ENCODE results near the gene EPHB1. TPM values are rescaled to one million over a fixed set of nuclear protein-coding genes. Genes with fewer than 3 reads are reported as not detected.
"Not testable (repeated sequence)": the region's sequence is repeated elsewhere in the genome, so short reads cannot be mapped to it uniquely, and the experiment has no call there.

EPHB1 gene
- total and polyA plus RNA-seq, 9 donors, result 3.5 to 53.4 (median 34.4) TPM

DNA sequence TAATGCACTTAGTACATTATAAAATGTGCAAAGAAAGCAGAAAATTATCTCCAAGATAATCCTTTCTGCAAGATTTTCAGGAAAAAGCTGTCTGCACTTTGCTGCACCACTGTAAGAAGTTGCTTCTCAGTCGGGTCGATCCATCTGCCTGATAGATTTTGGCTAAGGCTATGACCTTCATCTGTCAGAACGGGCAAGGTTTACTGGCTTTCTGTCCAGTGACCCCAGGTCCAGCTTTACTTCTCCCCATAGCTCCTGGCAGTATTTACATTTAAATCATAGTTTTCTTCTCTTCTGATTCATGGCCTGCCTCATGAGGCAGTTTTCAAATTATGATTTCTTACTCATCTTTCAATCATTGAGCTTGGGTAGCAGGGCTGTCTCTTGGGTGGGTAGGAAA lies 422.7 kb downstream of the EPHB1 start:
- Histone ChIP-seq H3K4me3 (ENCODE audit: low read length) (no peak overlapping the region), H3K27ac (ENCODE audit: low read length) (peak overlapping the region; percentile 76)

DNA sequence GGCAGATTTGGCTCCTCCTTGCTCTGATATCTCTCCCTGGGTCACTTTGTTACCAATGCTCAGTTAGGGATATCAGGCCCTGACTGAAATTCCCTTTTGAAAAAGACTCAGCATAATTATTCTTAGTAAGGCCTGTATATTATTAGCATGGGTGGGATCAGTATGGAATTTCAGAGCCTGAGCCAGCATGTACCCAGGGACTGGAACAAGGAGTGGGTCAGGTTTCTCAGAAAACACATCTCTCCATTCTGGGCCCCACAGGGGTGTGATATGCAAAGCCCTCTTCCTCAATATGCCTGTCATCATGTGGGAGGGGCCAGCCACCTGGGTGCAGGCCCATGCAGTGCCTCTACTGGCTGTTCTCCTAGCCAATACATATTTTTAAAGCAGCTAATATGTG lies 423.2 kb downstream of the EPHB1 start:
- Histone ChIP-seq H3K36me3 (ENCODE audit: control insufficient read depth, insufficient read depth, low read length) (no peaks in the 10 kb centered on the region), H3K9me3 (replicated peaks; ENCODE audit: control insufficient read depth, low read depth, low read length) (no peaks in the 10 kb centered on the region), H3K27ac (ENCODE audit: low read length) (peak overlapping the region; percentile 76), H3K4me1 (ENCODE audit: control insufficient read depth, insufficient read depth, low read length) (peaks cover 17% of the 10 kb centered on the region), H3K4me3 (ENCODE audit: low read length) (no peak overlapping the region), H3K27me3 (ENCODE audit: control insufficient read depth, insufficient read depth, low read length) (no peaks in the 10 kb centered on the region)
- peak; percentile 62 for DNase-seq

More for the DNA sequence above, 422.7 kb downstream of the EPHB1 start:
- whole genome bisulfite sequencing (ENCODE audit: insufficient coverage), result 35% methylated on average over 2 of the region's 3 CpGs
- Histone ChIP-seq H3K4me1 (ENCODE audit: control insufficient read depth, insufficient read depth, low read length) (peaks cover 17% of the 10 kb centered on the region), H3K36me3 (ENCODE audit: control insufficient read depth, insufficient read depth, low read length) (no peaks in the 10 kb centered on the region), H3K27me3 (ENCODE audit: control insufficient read depth, insufficient read depth, low read length) (no peaks in the 10 kb centered on the region), H3K9me3 (replicated peaks; ENCODE audit: control insufficient read depth, low read depth, low read length) (no peaks in the 10 kb centered on the region)
- no peak for DNase-seq

DNA sequence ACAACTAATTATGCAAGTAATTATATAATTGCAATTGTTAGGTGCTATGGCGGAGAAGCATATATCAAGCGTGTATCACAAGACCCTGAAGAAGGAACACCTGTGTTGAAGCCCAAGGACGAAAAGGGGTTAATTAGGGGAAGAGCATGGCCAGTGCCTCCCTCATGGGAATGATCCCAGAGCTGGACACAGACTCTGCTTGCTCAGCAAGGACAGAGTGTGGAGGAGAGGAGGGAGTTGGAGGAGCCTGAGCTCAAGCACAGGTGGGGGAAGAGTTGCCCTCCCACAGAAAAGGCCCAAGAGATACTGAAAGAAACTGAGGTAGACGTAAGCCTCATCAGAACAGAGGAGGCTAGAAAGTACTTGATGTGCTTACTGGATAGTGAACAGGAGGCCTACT lies 423.7 kb downstream of the EPHB1 start:
- Histone ChIP-seq H3K27me3 (ENCODE audit: control insufficient read depth, insufficient read depth, low read length) (no peaks in the 10 kb centered on the region), H3K36me3 (ENCODE audit: control insufficient read depth, insufficient read depth, low read length) (no peaks in the 10 kb centered on the region), H3K9me3 (replicated peaks; ENCODE audit: control insufficient read depth, low read depth, low read length) (no peaks in the 10 kb centered on the region), H3K4me3 (ENCODE audit: low read length) (no peak overlapping the region), H3K4me1 (ENCODE audit: control insufficient read depth, insufficient read depth, low read length) (peaks cover 17% of the 10 kb centered on the region), H3K27ac (ENCODE audit: low read length) (peak overlapping the region; percentile 59)
- WGBS (ENCODE audit: insufficient coverage), result 75% methylated on average over 4 of the region's 4 CpGs
- no peak for DNase-seq

DNA sequence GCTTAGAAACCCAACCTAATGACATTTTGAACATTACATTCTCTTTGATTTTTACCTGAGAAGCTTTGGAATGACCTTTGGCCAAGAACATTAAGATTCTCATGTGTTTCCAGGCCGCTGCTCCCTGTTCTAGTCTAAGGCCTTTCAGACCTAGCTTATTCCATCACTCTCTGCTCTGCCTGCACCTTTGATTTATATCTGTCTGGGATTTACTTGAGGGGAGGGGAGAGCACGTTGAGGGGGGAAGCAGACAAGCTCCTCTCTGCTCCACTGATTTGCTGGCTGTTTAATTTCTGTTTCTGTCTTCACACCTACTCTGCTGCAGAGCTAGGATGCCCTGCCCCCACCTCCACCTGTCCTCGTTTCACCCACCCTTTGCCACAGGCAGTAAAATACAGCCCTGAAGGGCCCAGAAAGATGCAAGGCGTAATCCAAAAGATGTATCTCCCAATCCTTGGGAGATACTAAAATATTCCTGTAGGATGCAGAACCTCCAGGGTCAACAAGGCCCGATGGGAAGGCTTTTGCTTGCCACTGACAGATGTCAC lies 429.8 kb downstream of the EPHB1 start:
- no peak for DNase-seq
- no peaks in the 10 kb centered on the region for H3K36me3 ChIP-seq (ENCODE audit: control insufficient read depth, insufficient read depth, low read length)
- H3K27ac ChIP-seq (ENCODE audit: low read length), result no peak overlapping the region
- peaks cover 11% of the 10 kb centered on the region for H3K4me1 ChIP-seq (ENCODE audit: control insufficient read depth, insufficient read depth, low read length)
- WGBS (ENCODE audit: insufficient coverage), result 75% methylated on average over 1 of the region's 5 CpGs
- H3K27me3 ChIP-seq (ENCODE audit: control insufficient read depth, insufficient read depth, low read length), result no peaks in the 10 kb centered on the region
- no peak overlapping the region for H3K4me3 ChIP-seq (ENCODE audit: low read length)
- no peaks in the 10 kb centered on the region for H3K9me3 ChIP-seq (replicated peaks; ENCODE audit: control insufficient read depth, low read depth, low read length)

DNA sequence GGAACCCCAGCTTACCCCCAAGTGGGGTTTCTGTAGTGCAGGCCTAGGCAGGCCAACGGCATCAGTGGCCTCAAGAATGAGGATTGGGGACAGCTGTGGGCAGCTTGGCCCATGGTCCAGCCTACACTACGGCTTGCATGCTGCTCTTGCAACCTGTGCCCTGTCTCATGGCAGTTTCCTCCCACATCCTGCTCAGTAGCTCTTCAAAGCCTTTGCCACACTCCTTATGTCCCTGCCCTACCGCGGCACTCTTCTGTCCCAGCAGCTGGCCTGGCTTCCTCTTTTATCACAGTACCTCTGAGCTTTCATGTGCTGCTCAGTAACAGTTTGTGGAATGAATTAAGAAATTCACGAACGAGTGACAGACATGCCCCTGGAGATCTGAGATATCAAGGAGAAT lies 431.0 kb downstream of the EPHB1 start:
- no peaks in the 10 kb centered on the region for H3K27me3 ChIP-seq (ENCODE audit: control insufficient read depth, insufficient read depth, low read length)
- H3K4me1 ChIP-seq (ENCODE audit: control insufficient read depth, insufficient read depth, low read length), result peaks cover 11% of the 10 kb centered on the region
- H3K4me3 ChIP-seq (ENCODE audit: low read length), result no peak overlapping the region

DNA sequence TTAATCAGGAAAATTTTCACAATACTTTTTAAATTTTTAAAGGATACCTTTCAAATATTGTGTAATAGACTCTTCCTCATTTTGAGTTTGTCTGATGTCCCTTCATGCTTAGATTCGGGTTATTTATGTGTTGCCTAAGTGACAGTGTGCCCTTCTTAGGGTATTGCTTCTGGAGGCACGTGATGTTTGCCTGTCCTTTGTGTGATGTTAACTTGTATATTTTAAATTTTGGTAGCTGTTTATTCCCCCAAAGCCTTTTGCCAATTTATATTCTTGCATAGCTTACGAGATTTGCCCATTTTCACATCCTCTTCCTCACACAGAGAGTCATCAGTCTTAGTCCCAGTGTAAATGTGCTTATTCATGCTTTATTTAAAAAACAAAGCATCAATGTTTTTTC lies 433.1 kb downstream of the EPHB1 start:
- Histone ChIP-seq H3K9me3 (replicated peaks; ENCODE audit: control insufficient read depth, low read depth, low read length) (no peaks in the 10 kb centered on the region), H3K4me3 (ENCODE audit: low read length) (no peak overlapping the region), H3K27me3 (ENCODE audit: control insufficient read depth, insufficient read depth, low read length) (no peaks in the 10 kb centered on the region), H3K27ac (ENCODE audit: low read length) (no peak overlapping the region), H3K4me1 (ENCODE audit: control insufficient read depth, insufficient read depth, low read length) (peaks cover 11% of the 10 kb centered on the region), H3K36me3 (ENCODE audit: control insufficient read depth, insufficient read depth, low read length) (no peaks in the 10 kb centered on the region)
- no CpG with 5 or more reads among the region's 3 CpGs for WGBS (ENCODE audit: insufficient coverage)
- DNase-seq, result no peak

More for the DNA sequence above, 431.0 kb downstream of the EPHB1 start:
- Histone ChIP-seq H3K9me3 (replicated peaks; ENCODE audit: control insufficient read depth, low read depth, low read length) (no peaks in the 10 kb centered on the region), H3K36me3 (ENCODE audit: control insufficient read depth, insufficient read depth, low read length) (no peaks in the 10 kb centered on the region), H3K27ac (ENCODE audit: low read length) (no peak overlapping the region)
- WGBS (ENCODE audit: insufficient coverage), result 77% methylated on average over 6 of the region's 6 CpGs
- no peak for DNase-seq

DNA sequence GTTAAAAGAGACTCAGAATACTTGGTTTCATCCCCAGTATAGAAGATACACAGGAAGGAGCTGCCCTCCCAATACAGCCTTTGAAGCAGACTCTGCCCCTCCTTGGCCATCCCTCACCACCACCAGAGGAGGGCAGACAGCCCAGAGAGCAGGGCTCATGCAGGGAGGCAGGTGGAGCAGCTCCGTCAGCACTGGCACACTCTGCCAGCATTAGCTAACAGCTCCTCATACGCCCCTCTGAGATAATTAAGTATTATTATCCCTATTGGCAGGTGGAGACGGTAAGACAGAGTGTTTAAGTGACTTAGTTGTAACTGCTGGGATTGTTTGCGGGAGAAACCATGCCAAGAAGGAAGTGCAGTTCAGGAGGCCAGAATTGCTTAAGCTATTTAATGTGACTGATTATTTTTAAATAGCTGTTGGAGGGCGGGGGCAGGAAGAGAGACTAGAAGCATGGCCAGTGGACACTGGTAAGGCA lies 434.0 kb downstream of the EPHB1 start:
- 14% methylated on average over 3 of the region's 5 CpGs for WGBS (ENCODE audit: insufficient coverage)
- no peaks in the 10 kb centered on the region for H3K9me3 ChIP-seq (replicated peaks; ENCODE audit: control insufficient read depth, low read depth, low read length)
- H3K36me3 ChIP-seq (ENCODE audit: control insufficient read depth, insufficient read depth, low read length), result no peaks in the 10 kb centered on the region
- H3K4me3 ChIP-seq (ENCODE audit: low read length), result no peak overlapping the region
- peak; percentile 58 for DNase-seq
- H3K27ac ChIP-seq (ENCODE audit: low read length), result peak overlapping the region; percentile 47
- H3K27me3 ChIP-seq (ENCODE audit: control insufficient read depth, insufficient read depth, low read length), result no peaks in the 10 kb centered on the region
- peaks cover 11% of the 10 kb centered on the region for H3K4me1 ChIP-seq (ENCODE audit: control insufficient read depth, insufficient read depth, low read length)

DNA sequence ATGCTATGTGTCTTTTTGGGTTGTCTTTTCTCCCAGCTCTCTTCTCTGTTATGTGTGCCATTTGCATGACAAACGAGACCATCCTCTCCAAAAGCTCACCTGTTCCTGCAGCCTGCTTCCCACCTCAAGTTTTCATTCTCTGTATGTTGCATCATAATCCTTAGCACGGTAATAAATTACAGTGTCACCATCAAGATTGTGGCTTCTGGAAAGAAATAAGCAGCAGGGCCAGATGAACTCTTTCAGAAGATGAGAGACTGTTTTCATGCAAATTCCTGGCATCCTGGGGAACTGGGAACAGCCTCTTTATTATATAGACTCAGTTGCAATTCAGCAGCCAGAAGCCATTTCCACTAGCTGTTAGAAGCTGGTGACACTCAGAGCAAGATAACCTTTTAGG lies 436.7 kb downstream of the EPHB1 start:
- H3K27ac ChIP-seq (ENCODE audit: low read length), result no peak overlapping the region
- peaks cover 11% of the 10 kb centered on the region for H3K4me1 ChIP-seq (ENCODE audit: control insufficient read depth, insufficient read depth, low read length)
- 20% methylated on average over 1 of the region's 2 CpGs for WGBS (ENCODE audit: insufficient coverage)
- no peaks in the 10 kb centered on the region for H3K36me3 ChIP-seq (ENCODE audit: control insufficient read depth, insufficient read depth, low read length)
- no peaks in the 10 kb centered on the region for H3K9me3 ChIP-seq (replicated peaks; ENCODE audit: control insufficient read depth, low read depth, low read length)
- H3K4me3 ChIP-seq (ENCODE audit: low read length), result no peak overlapping the region
- no peak for DNase-seq
- H3K27me3 ChIP-seq (ENCODE audit: control insufficient read depth, insufficient read depth, low read length), result no peaks in the 10 kb centered on the region

DNA sequence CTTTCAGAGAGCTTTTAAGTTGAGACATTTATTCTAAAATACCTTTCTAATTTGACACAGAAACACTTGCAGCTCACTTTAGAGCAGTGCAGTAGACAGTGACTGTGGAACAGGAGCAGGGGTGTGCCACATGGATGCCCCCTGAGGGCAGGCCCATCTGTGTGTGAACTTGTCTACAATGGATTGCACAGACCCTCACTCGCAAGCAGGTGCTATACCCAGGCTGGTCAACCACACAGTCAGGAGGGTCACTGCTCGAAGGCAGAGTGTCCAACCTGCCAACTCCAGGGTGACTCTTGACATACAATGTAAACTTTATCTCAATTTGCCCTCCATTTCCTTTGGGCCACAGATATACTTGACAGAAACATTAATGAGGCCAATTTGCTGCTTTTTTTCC lies 437.2 kb downstream of the EPHB1 start:
- Histone ChIP-seq H3K36me3 (ENCODE audit: control insufficient read depth, insufficient read depth, low read length) (no peaks in the 10 kb centered on the region), H3K4me3 (ENCODE audit: low read length) (no peak overlapping the region), H3K27me3 (ENCODE audit: control insufficient read depth, insufficient read depth, low read length) (no peaks in the 10 kb centered on the region), H3K9me3 (replicated peaks; ENCODE audit: control insufficient read depth, low read depth, low read length) (no peaks in the 10 kb centered on the region), H3K27ac (ENCODE audit: low read length) (no peak overlapping the region), H3K4me1 (ENCODE audit: control insufficient read depth, insufficient read depth, low read length) (peaks cover 11% of the 10 kb centered on the region)
- DNase-seq, result no peak
- 71% methylated on average over 2 of the region's 2 CpGs for WGBS (ENCODE audit: insufficient coverage)

DNA sequence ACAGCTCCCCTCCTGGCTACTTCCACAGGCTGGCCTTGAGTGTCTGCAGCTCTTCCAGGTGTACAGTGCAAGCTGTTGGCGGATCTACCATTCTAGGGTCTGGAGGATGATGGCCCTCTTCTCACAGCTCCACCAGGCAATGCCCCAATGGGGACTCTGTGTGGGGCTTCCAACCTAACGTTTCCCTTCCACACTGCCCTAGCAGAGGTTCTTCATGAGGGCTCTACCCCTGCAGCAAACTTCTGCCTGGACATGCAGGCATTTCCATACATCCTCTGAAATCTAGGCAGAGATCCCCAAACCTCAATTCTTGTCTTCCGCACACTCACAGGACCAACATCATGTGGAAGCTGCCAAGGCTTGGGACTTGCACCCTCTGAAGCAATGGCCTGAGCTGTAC lies 438.4 kb downstream of the EPHB1 start:
- not testable (repeated sequence) for H3K36me3 ChIP-seq (ENCODE audit: control insufficient read depth, insufficient read depth, low read length); H3K27me3 ChIP-seq (ENCODE audit: control insufficient read depth, insufficient read depth, low read length); H3K4me3 ChIP-seq (ENCODE audit: low read length); H3K27ac ChIP-seq (ENCODE audit: low read length); DNase-seq; H3K9me3 ChIP-seq (replicated peaks; ENCODE audit: control insufficient read depth, low read depth, low read length)
- WGBS (ENCODE audit: insufficient coverage), result 88% methylated on average over 2 of the region's 3 CpGs
- H3K4me1 ChIP-seq (ENCODE audit: control insufficient read depth, insufficient read depth, low read length), result peaks cover 16% of the 10 kb centered on the region

DNA sequence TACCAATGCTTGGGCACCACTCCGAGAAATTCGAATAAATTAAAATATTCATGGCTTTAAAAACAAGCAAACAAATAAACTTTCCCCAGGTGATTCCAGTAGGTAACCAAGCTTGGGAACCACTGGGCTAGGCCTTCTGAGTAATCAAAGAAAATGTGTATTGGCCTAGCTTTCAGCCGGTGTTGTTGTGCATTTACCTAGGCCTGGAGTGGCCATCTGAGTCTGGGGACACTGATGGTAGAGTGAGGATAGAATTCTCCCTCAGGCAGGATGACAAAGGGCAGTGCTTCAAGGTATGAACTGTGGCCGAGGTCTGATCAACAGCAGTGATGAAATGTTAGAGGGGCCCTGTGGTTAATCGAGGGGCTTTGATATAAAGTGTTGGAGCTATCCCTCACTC lies 440.5 kb downstream of the EPHB1 start:
- no peak for DNase-seq
- no peak overlapping the region for H3K4me3 ChIP-seq (ENCODE audit: low read length)
- peaks cover 14% of the 10 kb centered on the region for H3K4me1 ChIP-seq (ENCODE audit: control insufficient read depth, insufficient read depth, low read length)
- H3K27me3 ChIP-seq (ENCODE audit: control insufficient read depth, insufficient read depth, low read length), result no peaks in the 10 kb centered on the region
- H3K27ac ChIP-seq (ENCODE audit: low read length), result no peak overlapping the region
- no peaks in the 10 kb centered on the region for H3K9me3 ChIP-seq (replicated peaks; ENCODE audit: control insufficient read depth, low read depth, low read length)
- WGBS (ENCODE audit: insufficient coverage), result no CpG with 5 or more reads among the region's 5 CpGs
- no peaks in the 10 kb centered on the region for H3K36me3 ChIP-seq (ENCODE audit: control insufficient read depth, insufficient read depth, low read length)
